ENCODE results near the gene ITPR1. TPM values are rescaled to one million over a fixed set of nuclear protein-coding genes. Genes with fewer than 3 reads are reported as not detected.

ITPR1 gene
- polyA plus RNA-seq, 2 of the 4 experiments (the other 2 are of a cell fraction): 2.8 to 9.6 TPM

GRCh38 chr3:4684117-4684516 lies 191.0 kb downstream of the ITPR1 start:
- CTCF ChIA-PET: interaction anchor here (0.9 to 1.9 kb wide), 5 partner anchors 19 to 374 kb away, joined by 3 to 7 read pairs (median 4); no protein-coding TSS in a partner anchor
- Histone ChIP-seq H3K4me2 (no peak overlapping the region), H3K4me1 (no peaks in the 10 kb centered on the region), H3K9me3 (peaks cover 1% of the 10 kb centered on the region; the same call in 2 of the 3 replicates), H3K4me3 (no peak overlapping the region), H3K27ac (no peak overlapping the region)
- ATAC-seq: no peak
- WGBS (ENCODE audit: missing lambda C conversion rate): 48% methylated on average over 1 of the region's 1 CpG
- TF ChIP-seq ZNF302 (CRISPR knock-in tag; IDR thresholded peaks at IDR 0.05): no peak
- no peak for TF ChIP-seq PBX3 (IDR thresholded peaks at IDR 0.05)
- TF ChIP-seq TFCP2L1 (CRISPR knock-in tag; IDR thresholded peaks at IDR 0.05): no peak
- TF ChIP-seq PHF8 (IDR thresholded peaks at IDR 0.05; ENCODE audit: borderline replicate concordance, low read depth): no peak
- no peak for TF ChIP-seq MAFK (IDR thresholded peaks at IDR 0.05; ENCODE audit: partially characterized antibody)
- no peak for TF ChIP-seq RARB (CRISPR knock-in tag; IDR thresholded peaks at IDR 0.05)
- TF ChIP-seq JUN (IDR thresholded peaks at IDR 0.05): no peak
- no peak for TF ChIP-seq ZSCAN20 (CRISPR knock-in tag; IDR thresholded peaks at IDR 0.05)
- TF ChIP-seq FOSB (CRISPR knock-in tag; IDR thresholded peaks at IDR 0.05): no peak
- TF ChIP-seq CBX8 (IDR thresholded peaks at IDR 0.05): no peak
- no peak for FAIRE-seq
- POLR2A ChIA-PET: no interaction called here
- DNase-seq (ENCODE audit: low read depth in 1 of 2, low spot score in 1 of 2): no peak

GRCh38 chr3:4684976-4685375 lies 191.8 kb downstream of the ITPR1 start:
- DNase-seq (ENCODE audit: low read depth in 1 of 2, low spot score in 1 of 2): no peak
- Histone ChIP-seq H3K9me3 (peaks cover 6% of the 10 kb centered on the region; the same call in 2 of the 3 replicates), H3K4me1 (no peaks in the 10 kb centered on the region), H3K27ac (no peak overlapping the region), H3K4me3 (no peak overlapping the region), H3K4me2 (no peak overlapping the region)
- CTCF ChIA-PET: interaction anchor here (1.2 to 1.9 kb wide), 3 partner anchors 27 to 52 kb away, joined by 3 to 5 read pairs (median 4); no protein-coding TSS in a partner anchor
- TF ChIP-seq REST (IDR thresholded peaks at IDR 0.05) (no peak), BCL3 (IDR thresholded peaks at IDR 0.05) (no peak), HMGXB4 (CRISPR knock-in tag; IDR thresholded peaks at IDR 0.05; ENCODE audit: borderline replicate concordance) (no peak), EHMT2 (IDR thresholded peaks at IDR 0.05; ENCODE audit: low read depth) (no peak), ZSCAN20 (CRISPR knock-in tag; IDR thresholded peaks at IDR 0.05) (no peak), ZFP36 (IDR thresholded peaks at IDR 0.05; ENCODE audit: borderline replicate concordance, partially characterized antibody) (no peak), PHF8 (IDR thresholded peaks at IDR 0.05; ENCODE audit: borderline replicate concordance, low read depth) (no peak), KDM1A (IDR thresholded peaks at IDR 0.05; ENCODE audit: low read depth) (no peak), CHD2 (IDR thresholded peaks at IDR 0.05; ENCODE audit: low read length, partially characterized antibody) (no peak), BHLHE40 (IDR thresholded peaks at IDR 0.05; ENCODE audit: low read depth, low read length) (no peak), POLR2AphosphoS2 (conservative IDR thresholded peaks at IDR 0.05; ENCODE audit: low read length) (no peak), POLR2A (IDR thresholded peaks at IDR 0.05; ENCODE audit: low read length) (no peak), SMC3 (IDR thresholded peaks at IDR 0.05) (no peak), EP300 (IDR thresholded peaks at IDR 0.05) (no peak), ZC3H11A (IDR thresholded peaks at IDR 0.05) (no peak), PBX3 (IDR thresholded peaks at IDR 0.05) (no peak)
- WGBS (ENCODE audit: missing lambda C conversion rate): 84% methylated on average over 10 of the region's 10 CpGs
- POLR2A ChIA-PET: no interaction called here
- no peak for FAIRE-seq
- ATAC-seq: no peak
